Gastroesophageal sphincter (tissue), 4 donors: ENCODE results near the gene NAA30. TPM values are rescaled to one million over a fixed set of nuclear protein-coding genes. Genes with fewer than 3 reads are reported as not detected.

Source experiments
- ATAC-seq: fragments of 150-250 bp; one replicate; pipeline ENCODE4 v1.9.1; 2016; ENCODE audit warnings: mild to moderate bottlenecking, moderate library complexity
- H3K27ac ChIP-seq, 4 donors: fragments of 200-600 bp; sonication (generic) in 3 of 4; 1 replicate in 3 of 4; 2 replicates in 1 of 4; pipeline ENCODE4 v1.5.1; 2016 to 2019
- H3K27me3 ChIP-seq: fragments of 200-600 bp; sonication (generic); one replicate; pipeline ENCODE4 v1.5.1; 2019
- H3K36me3 ChIP-seq, 2 donors: fragments of 200-600 bp; sonication (generic); one replicate each; pipeline ENCODE4 v1.5.1; 2019; ENCODE audit warnings: control low read depth in 1 of 2
- H3K4me1 ChIP-seq, 3 donors: fragments of 200-600 bp; sonication (generic); 1 replicate in 2 of 3; 2 replicates in 1 of 3; pipeline ENCODE4 v1.5.1; 2016 to 2019; ENCODE audit warnings: control low read depth in 2 of 3
- H3K4me3 ChIP-seq, 2 donors: fragments of 200-600 bp; sonication (generic); one replicate each; pipeline ENCODE4 v1.5.1; 2019; ENCODE audit warnings: mild to moderate bottlenecking in 1 of 2, moderate library complexity in 1 of 2
- H3K9me3 ChIP-seq, 3 donors: fragments of 200-600 bp; sonication (generic); one replicate each; pipeline ENCODE4 v1.5.1; 2017 to 2019; ENCODE audit warnings: control low read depth in 2 of 3
- CTCF ChIP-seq, 4 experiments: fragments of 200-600 bp in 2 of 4; fragments of 450-650 bp in 2 of 4; sonication (generic) in 1 of 4; IDR thresholded peaks; one replicate each; pipeline ENCODE4 v1.5.1; 2017 to 2019; ENCODE audit warnings: antibody characterized with exemption in 4 of 4, mild to moderate bottlenecking in 2 of 4, moderate library complexity in 2 of 4
- EP300 ChIP-seq: sonication (generic); formaldehyde crosslinking; IDR thresholded peaks from one replicate; pipeline ENCODE4 v1.6.1; 2017; ENCODE audit warnings: antibody characterized with exemption, mild to moderate bottlenecking
- POLR2A ChIP-seq, 2 donors: fragments of 450-650 bp; IDR thresholded peaks; one replicate each; pipeline ENCODE4 v1.6.1; 2017; ENCODE audit warnings: antibody characterized with exemption in 2 of 2, mild to moderate bottlenecking in 2 of 2, moderate library complexity in 1 of 2
- POLR2AphosphoS5 ChIP-seq: sonication (generic); formaldehyde crosslinking; IDR thresholded peaks from one replicate; pipeline ENCODE4 v1.6.1; 2017; ENCODE audit warnings: antibody characterized with exemption
- WGBS, 2 donors: methylation state at CpG; one replicate each; pipeline ENCODE4 v1.1.5; 2018; ENCODE audit warnings: low coverage in 1 of 2; 5-methylcytosine and 5-hydroxymethylcytosine counted together
- total RNA-seq, 4 donors: library from RNA; depleted of rRNA; stranded (reverse); fragments of >200 nt; gene quantifications; one replicate each; pipeline ENCODE4 v1.1.0, GENCODE V29; 2016

Gene NAA30
- total RNA-seq, 4 donors from 2014 or later, result 17.8 to 32.9 (median 27.1) TPM

- Histone ChIP-seq H3K9me3 (no peaks in the 10 kb centered on the region), H3K4me3 (no peak overlapping the region), H3K36me3 (no peaks in the 10 kb centered on the region), H3K27ac (no peak overlapping the region), H3K27me3 (no peaks in the 10 kb centered on the region), H3K4me1 (no peaks in the 10 kb centered on the region)
- WGBS, 2 donors, result 86 to 93% methylated on average over 3 of the region's 3 CpGs
- ATAC-seq, result no peak
- TF ChIP-seq POLR2A (IDR thresholded peaks at IDR 0.05) (no peak), CTCF (IDR thresholded peaks at IDR 0.05) (no peak), EP300 (no peak), POLR2AphosphoS5 (no peak)
Observed at GRCh38 chr14:57462551-57462950, 72.2 kb downstream of the NAA30 start.

DNA sequence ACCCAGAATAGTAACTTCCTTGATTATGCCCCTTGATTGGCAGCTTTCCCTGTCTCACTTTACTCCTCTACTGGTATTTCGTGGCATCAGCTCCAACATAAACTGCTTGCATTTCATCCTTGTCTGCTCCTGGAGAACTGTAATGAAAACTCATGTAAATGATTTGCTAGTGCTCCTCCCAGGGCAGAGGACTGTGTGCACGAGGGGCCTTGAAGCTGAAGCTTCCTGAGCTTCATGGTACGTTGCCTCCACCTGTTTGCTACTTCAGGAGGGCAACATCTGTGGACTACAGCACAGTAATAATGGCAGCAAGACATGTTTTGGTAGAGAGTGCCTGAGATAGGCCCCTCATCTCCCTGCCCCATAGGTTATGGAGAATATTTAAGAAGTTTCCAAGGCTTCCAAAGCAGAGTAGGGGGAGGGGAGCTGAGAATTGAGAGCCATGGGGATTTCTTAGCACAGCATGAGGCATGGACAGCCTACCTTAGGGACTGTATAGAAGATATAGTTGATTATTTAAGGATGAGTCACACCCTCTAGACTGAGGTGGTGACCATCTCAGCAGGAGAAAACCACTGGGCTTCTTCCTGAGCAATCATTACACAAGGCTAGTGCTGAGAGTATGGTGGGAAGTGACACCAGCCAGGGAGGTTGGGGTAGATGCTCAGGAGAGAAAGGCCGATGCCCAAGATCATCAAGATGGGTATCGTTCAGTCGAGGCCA lies 73.8 kb downstream of the NAA30 start:
- WGBS, 2 donors, result 80 to 81% methylated on average over 1 to 6 of the region's 6 CpGs
- Histone ChIP-seq H3K27ac (no peak overlapping the region), H3K9me3 (no peaks in the 10 kb centered on the region), H3K27me3 (no peaks in the 10 kb centered on the region), H3K36me3 (no peaks in the 10 kb centered on the region), H3K4me1 (no peaks in the 10 kb centered on the region), H3K4me3 (no peak overlapping the region)
- no peak for ATAC-seq
- TF ChIP-seq CTCF (IDR thresholded peaks at IDR 0.05) (no peak), POLR2AphosphoS5 (no peak), EP300 (no peak), POLR2A (IDR thresholded peaks at IDR 0.05) (no peak)

Other genes with a start within 250 kb of the NAA30 start
- 10 to 100 TPM; 54.9 to 81.6 (median 68.5) TPM for gene EXOC5, start 121.7 kb upstream of the NAA30 start, total RNA-seq
- 10 to 100 TPM; 23.2 to 37.8 (median 30.5) TPM for gene AP5M1, start 121.6 kb upstream of the NAA30 start, total RNA-seq
- gene CCDC198, start 103.3 kb downstream of the NAA30 start, total RNA-seq, result not detected